OCI-LY7 (cell line): Measurements from ENCODE around the gene GNAQ.

ENCODE experiments used
- EZH2phosphoT487 ChIP-seq: fragments of 200-600 bp; sonication (generic); IDR thresholded peaks from 2 replicates; pipeline ENCODE4 v1.6.1; 2018; ENCODE audit warnings: low read depth, borderline replicate concordance, mild to moderate bottlenecking, mixed run types, antibody characterized with exemption, low read length, moderate library complexity, mixed read lengths
- TF ChIP-seq, protein P1 (sequence below): fragments of 200-600 bp; sonication (generic); conservative IDR thresholded peaks from 2 replicates; pipeline ENCODE4 v1.5.1; 2014; ENCODE audit warnings: mild to moderate bottlenecking, antibody characterized with exemption, low read length, moderate library complexity, mixed read lengths

GRCh38 chr9:77677957-77678535 is 353.6 kb downstream of the GNAQ start:
- TF ChIP-seq, protein P1, sequence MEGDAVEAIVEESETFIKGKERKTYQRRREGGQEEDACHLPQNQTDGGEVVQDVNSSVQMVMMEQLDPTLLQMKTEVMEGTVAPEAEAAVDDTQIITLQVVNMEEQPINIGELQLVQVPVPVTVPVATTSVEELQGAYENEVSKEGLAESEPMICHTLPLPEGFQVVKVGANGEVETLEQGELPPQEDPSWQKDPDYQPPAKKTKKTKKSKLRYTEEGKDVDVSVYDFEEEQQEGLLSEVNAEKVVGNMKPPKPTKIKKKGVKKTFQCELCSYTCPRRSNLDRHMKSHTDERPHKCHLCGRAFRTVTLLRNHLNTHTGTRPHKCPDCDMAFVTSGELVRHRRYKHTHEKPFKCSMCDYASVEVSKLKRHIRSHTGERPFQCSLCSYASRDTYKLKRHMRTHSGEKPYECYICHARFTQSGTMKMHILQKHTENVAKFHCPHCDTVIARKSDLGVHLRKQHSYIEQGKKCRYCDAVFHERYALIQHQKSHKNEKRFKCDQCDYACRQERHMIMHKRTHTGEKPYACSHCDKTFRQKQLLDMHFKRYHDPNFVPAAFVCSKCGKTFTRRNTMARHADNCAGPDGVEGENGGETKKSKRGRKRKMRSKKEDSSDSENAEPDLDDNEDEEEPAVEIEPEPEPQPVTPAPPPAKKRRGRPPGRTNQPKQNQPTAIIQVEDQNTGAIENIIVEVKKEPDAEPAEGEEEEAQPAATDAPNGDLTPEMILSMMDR, result no peak
- TF ChIP-seq EZH2phosphoT487, result no peak
